C1 segment of cervical spinal cord (tissue), 14 donors: ENCODE measurements around the gene CDC73.
"Not testable (repeated sequence)": the region's sequence is repeated elsewhere in the genome, so short reads cannot be mapped to it uniquely, and the experiment has no call there.

Experiments
- DNase-seq, 14 donors: peaks; one replicate each; lab custom pipeline; 2025; lab: John Stamatoyannopoulos, UW

CDC73 gene

DNA sequence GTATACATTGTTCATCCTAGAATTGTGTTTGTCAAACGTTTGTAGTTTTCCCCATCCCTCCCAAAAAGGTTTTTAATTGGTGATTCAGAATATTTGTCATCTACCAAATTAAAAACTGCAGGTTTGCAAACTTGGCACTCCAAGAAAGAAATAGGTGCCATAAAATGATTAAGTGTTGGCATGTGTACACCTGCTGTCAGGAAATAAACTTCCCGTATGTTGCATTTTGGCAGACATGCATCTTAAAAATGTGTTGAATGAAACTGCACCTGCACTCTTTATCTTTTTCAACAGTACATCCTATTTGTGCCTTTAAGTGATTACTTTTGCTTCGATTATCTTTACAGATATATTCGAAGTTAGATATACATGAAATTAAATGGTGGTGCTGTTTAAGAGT, 57.3 kb downstream of the CDC73 start:
- peak in 1 of 14 donors; percentile 46 for DNase-seq

- no peak for DNase-seq
Measured at GRCh38 chr1:193181536-193181935, 59.7 kb downstream of the CDC73 start.

- DNase-seq: peak in 1 of 14 donors; percentile 68
Measured at GRCh38 chr1:193181985-193182384, 60.2 kb downstream of the CDC73 start.

GRCh38 chr1:193183019-193183627, 61.3 kb downstream of the CDC73 start:
- peak in 1 of 14 donors; percentile 18 for DNase-seq

DNA sequence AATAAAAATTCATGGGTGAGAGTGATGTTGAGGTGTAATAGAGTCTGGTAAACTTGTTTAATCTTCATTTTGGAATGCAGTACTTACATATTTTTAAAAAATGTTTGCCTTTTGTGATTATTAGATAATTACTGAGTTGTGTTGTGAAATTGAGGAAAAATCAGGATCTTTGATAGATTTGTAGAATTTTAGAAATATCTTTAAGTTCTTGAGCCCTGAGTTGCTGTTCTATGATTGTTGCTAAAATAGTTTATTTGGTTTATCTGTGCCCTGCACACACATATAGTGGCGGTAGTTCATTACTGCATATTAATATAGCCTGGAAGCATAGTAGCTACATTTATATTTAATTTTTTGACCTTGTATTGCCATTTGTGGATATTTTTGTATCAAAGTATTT, 62.9 kb downstream of the CDC73 start:
- no peak for DNase-seq

GRCh38 chr1:193185211-193185610, 63.4 kb downstream of the CDC73 start:
- no peak for DNase-seq

DNA sequence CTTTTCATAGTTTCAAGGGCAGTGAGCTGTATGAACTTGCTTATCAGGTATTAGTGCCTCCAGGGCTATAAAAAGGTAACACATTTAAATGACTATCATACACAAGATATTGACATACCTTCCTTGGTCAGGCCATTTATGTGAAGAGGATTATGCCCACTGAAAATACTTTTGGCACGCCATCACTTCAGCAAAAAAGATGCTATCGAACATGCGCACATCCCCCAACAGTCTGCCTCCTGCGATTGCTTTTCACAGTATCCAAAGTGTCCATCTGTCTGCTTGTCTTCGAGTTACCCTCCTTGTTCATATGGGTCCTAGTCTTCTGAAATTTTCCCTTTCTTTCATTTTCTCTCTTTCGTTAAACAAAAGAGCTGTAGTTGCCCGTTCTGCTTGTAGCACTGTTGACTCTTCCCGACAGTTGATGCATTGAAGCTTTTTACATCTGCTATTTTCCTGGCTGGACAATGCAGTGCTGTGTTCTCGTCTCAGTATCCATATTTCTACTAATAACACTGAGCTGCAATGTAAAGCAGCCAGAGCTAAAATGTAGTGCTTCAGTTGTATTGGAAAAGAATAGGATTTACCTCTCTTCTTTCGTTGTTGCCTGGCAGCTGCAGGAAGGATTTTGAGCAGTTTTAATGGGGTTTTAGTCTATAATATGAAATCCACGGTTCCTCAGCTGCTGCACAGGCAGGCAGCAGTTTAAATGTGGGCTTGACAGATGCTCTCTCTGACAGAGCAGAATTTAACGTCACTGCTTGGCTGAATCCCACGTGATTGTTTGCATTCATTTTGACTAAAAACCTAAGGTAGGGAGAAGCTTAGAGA, 64.3 kb downstream of the CDC73 start, which contains the start of gene B3GALT2:
Gene B3GALT2, minus strand, starts transcription at position 713 of the 831 bp plus-strand sequence. CDS start 5,051 bp downstream, outside the sequence.
- DNase-seq: peak in 9 of 14 donors; percentile 17 to 67 (median 46)

- no peak for DNase-seq
Measured at GRCh38 chr1:193187114-193187513, 65.3 kb downstream of the CDC73 start.

GRCh38 chr1:193188915-193189314, 67.1 kb downstream of the CDC73 start:
- not testable (repeated sequence) for DNase-seq

GRCh38 chr1:193189442-193190095, 67.7 kb downstream of the CDC73 start:
- DNase-seq: no peak

DNA sequence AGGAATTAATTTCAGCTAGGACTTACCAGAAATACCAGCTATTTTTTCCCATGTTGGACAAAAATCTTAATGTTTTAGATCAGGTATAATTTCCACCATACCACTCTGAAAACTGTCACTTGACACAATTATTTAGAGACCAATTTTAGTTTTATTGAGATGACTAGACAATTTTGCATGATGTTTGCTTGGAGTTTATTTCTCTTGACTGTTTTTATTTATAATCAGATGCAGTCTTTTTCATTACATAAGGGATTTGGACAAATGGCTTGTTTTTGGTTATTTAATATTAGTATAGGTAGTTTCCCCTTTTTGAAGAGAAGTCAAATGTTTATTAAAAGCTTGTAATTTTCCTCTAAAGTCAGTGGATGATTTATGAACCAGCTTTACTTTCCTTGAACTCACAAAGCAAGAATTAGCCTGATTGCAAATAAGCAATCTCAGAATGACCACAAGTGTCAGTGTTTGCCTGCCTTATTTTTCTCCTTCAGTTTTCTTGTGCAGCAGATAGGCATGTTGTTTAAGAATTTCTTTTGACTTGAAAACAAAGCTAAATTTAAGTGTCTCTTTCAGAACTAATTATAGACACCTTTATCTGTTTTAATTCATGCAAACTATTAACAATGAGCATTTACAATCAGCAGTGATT, 68.4 kb downstream of the CDC73 start:
- DNase-seq: no peak

DNA sequence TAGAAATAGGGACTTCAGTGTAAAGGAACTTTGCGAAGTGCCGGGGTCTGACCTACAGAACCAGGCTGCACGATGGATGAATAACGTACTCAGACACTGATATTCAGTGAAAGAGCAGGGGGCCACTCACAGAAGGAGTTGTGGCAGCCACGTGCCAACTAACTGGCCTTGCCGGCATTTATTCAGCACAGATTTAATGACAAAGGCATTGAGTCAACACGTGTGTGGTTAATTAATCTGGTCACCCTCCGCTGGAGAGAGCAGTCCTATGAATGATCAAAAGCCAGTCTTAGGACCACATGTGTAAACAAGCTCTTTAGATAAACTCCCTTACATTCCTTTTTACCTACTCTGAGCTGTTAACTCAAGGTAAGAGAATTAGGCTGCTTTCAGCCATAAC, 70.8 kb downstream of the CDC73 start:
- DNase-seq: no peak

GRCh38 chr1:193199940-193200339, 78.1 kb downstream of the CDC73 start:
- no peak for DNase-seq

DNA sequence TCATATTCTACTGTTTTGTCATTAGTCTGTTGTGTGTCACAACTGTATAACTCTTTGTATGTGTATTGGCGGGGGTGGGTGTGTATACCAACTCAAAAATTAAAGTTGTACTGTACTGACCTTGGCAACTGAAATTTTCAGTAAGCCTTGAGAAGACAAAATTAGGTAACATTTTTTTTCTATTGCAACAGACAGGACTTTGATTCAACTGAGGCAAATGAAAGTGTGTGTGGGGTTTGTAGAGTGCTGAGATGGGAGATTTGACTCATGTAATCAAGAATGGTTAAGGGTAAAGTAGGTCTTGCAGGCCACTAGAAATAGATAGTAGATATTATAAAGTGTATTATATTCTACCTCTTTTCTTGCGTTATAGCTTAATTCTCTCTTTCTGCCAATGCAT, 79.2 kb downstream of the CDC73 start:
- DNase-seq: no peak

GRCh38 chr1:193210996-193211395, 89.2 kb downstream of the CDC73 start:
- DNase-seq: no peak

DNA sequence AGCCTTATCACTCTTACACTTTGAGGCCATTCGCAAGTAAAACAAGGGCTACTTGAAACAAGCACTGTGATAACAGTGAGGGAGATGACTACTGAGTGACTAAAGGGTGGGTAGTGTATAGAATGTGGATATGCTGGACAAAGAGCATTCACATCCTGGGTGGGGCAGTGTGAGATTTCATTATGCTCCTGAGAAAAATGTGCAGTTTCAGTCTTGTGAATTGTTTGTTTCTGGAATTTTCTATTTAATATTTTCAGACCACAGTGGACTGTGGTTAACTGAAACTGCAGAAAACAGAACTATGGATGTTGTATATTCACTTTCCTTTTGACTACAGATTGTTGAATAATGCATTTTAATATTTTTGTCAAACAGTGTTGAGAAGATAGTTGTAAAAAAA, 89.7 kb downstream of the CDC73 start:
- no peak for DNase-seq

DNA sequence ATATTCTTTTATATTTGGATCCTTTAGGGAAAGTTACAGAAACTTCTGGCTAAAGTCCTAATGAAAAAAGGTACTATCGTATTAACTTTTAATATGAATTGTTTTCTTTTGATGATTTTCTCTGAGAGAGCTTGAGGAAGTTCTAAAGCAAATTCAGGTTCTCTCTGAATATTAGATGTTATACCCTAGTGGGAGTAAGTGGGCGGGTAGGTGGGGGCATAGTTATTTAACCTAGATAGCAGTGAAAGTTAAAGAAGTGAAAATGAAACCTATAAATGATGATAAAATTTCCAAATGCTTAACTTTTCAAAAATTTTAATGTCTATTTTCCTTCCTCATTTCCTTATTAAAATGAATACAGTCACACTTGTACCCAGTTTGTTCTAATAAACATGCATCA, 90.8 kb downstream of the CDC73 start:
- no peak for DNase-seq

DNA sequence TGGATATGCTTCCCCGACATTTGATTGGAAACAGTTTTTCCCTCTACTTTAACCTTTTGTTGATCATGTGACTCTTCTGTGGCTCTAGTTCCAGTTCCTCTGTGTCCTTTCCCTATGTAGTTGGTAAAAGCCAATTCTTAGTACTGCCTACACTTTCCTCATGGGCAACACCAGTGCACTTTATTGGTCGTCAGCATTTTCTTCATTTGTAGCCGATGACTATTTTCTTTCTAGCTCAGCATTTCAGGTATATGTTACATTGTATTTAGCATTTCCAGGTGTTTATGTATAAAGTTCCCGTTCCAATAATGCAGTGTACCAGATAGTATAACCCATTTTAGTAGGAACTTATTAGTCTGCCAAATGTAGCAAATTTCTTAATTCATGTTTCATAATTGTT, 92.2 kb downstream of the CDC73 start:
- DNase-seq: no peak

GRCh38 chr1:193216920-193217319, 95.1 kb downstream of the CDC73 start:
- no peak for DNase-seq

DNA sequence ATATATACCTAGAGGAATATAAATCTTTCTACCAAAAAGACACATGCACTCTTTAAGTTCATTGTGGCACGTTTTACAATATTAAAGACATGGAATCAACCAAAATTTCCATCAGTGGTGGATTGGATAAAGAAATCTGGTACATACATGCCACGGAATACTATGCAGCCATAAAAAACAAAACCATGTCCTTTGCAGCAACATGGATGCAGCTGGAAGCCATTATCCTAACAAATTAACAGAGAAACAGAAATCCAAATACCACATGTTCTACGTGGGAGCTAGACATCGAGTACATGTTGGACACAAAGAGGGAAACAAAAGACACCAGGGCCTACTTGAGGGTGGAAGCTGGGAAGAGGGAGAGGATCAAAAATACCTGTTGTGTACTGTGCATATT, 97.6 kb downstream of the CDC73 start:
- no peak for DNase-seq

DNA sequence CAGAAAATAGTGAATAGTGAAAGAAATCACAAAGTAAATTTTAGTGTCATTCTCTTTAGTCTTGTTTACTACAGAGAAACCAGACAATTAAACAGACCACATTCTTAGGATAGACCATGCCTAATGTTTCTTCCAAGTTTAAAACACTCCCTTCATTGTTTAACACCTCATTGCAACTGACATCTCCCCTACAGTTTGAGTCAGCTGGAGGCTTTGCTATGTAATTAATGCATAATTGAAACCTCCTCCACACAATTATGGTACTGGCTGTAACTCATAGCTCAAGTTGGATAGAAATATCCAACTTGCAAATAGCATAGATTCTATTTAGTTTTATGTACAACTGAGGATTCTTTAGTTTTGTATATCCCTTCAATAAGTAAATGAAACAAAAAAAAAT, 99.8 kb downstream of the CDC73 start:
- no peak for DNase-seq

DNA sequence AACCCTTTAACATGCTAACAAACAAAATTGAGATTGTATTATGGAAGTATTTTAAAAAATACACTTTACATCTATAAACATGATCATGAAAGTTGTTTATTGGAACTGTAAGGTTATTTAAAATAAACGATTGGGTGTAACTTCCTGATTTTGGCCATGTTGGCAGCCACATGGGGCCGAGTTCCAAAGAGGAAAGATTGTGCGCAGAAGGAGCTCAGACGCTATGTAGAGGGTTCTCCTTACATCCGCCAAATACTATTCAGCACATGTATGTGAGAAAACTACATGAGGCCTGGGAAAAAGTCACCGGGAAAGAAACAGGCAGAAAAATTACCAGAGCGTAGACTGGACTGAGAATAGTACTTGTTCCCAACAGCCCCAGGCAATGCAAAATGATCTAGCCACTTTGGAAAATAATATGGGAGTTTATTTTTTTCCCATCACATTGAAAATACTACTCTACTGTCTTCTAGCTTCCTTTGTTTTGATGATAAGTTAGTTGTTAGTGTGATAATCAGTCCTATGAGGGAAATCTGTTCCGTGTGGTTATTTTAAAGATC, 100.3 kb downstream of the CDC73 start:
- no peak for DNase-seq
